GM20431 (cell line): ENCODE results near the gene NDUFC2.
"Not testable (repeated sequence)": the region's sequence is repeated elsewhere in the genome, so short reads cannot be mapped to it uniquely, and the experiment has no call there.

Source experiments
- in situ Hi-C: fragments of 300-500 bp; cut with MseI, MboI; formaldehyde crosslinking; loops from one replicate; pipeline ENCODE4 v1.15.0; 2020; ENCODE audit warnings: low sequenced_read_pairs; ENCODE audit not compliant: unreplicated experiment

Gene NDUFC2

GRCh38 chr11:78080818-78081495 lies 1.3 kb upstream of the NDUFC2 start:
- in situ Hi-C loops: no loop called here

DNA sequence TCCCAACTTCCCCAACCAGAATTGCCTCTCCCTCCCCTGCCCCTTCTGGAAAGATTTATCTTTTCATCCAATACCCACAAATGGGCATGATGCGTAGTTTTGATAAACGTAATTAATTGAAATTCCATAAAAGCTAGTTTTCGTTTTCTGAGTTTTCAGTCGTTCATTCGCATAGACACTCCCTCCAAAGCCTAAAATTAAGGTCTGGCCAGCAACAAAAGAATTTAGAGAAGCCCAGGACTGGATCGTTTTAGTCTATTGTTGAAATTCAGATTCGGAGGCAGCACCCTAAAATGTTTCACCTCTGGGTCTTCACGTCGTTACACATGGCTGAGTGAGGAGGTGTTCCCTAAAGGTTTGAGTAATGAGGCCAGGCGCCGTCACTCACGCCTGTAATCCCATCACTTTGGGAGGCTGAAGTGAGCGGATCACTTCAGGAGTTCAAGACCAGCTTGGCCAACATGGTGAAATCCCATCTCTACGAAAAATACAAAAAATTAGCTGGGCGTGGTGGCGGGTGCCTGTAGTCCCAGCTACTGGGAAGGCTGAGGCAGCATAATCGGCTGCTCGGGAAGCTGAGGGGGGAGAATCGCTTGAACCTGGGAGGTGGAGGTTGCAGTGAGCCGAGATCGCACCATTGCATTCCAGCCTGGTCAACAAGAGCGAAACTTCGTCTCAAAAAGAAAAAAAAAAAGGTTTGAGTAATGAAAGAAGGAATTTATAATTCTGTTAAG lies 589 bp upstream of the NDUFC2 start:
- in situ Hi-C loops: no loop called here

DNA sequence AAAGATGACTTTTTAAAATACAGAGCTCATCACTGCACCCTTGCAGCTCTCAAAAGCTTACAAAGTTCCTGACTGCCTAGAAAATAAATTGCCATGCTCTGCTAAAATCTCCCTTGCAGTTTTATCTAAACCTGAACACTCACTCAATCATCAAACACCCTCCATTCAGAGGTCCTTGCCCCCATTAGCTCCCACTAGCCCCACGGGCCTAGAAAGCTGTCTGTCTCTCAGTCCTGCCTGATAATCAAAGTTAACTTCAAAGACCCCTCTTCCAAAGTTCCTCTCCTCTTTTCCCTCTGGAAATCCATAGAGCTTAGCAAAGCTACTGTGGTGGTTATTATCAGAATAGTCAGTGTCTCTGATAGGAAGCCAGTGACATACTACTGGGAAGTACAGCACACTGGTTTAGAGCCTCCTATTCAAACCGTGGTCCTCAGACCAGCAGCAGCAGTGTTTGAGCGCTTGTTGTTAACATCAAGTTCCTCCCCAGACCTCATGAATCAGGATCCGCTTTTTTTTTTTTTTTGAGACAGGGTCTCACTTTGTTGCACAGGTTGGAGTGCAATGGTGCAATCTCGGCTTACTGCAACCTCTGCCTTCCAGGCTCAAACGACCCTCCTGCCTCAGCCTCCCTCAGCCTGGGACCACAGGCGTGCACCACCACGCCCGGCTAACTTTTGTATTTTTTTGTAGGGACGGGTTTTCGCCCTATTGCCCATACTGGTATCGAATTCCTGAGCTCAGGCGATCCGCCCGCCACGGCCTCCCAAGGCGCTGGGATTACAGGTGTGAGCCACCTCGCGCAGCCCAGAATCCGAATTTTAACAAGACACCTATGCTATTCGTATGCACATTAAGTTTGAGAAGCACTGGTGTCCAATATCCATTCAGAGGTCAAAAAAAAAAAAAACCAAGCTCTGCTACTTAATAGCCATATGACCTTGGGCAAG lies 1.2 kb downstream of the NDUFC2 start:
- in situ Hi-C loops: no loop called here

GRCh38 chr11:78077592-78077991 lies 2.1 kb downstream of the NDUFC2 start:
- in situ Hi-C loops: not testable (repeated sequence)

- in situ Hi-C loops: no loop called here
Measured at GRCh38 chr11:78076733-78077403, 2.8 kb downstream of the NDUFC2 start.

GRCh38 chr11:78074756-78075155 lies 4.9 kb downstream of the NDUFC2 start:
- in situ Hi-C loops: no loop called here

DNA sequence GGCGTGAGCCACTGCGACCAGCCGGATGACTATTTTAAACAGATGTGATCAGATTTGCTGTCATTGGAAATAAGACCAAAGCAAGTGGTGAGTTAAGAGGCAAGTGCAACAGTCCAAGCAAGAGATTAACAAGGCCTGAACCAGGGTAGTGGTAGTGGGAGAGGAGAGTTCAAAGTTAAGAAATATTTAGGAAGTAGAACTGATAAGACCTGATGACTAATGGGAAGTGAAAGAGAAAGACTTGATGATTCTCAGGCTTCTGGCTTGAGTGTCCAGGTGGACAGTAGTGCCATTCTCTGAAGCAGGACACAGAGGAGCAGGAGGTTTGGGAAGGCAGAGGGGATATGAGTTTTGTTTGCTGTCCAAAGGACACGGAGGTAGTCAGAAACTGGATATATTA lies 7.2 kb downstream of the NDUFC2 start:
- in situ Hi-C loops: no loop called here

- in situ Hi-C loops: no loop called here
Measured at GRCh38 chr11:78071717-78072116, 7.9 kb downstream of the NDUFC2 start.

DNA sequence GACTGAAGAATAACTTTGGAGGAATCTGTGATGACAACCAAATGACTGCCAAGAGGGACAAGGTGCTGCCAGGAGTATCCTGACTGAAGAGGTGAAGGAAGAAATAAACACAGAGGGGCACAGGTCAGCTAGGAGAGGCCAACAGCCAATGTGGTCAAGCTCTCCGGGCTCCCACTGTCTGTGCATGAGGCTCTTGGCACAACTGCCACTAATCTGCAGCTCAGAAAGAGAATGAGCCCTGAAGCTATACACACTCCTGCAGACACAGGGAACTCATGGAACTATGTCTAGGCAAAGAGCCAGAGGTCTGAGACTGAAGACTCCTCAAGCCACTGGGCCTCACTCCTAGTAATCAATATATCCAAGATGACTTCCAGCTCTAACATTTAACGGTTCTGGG lies 9.0 kb downstream of the NDUFC2 start:
- in situ Hi-C loops: no loop called here

DNA sequence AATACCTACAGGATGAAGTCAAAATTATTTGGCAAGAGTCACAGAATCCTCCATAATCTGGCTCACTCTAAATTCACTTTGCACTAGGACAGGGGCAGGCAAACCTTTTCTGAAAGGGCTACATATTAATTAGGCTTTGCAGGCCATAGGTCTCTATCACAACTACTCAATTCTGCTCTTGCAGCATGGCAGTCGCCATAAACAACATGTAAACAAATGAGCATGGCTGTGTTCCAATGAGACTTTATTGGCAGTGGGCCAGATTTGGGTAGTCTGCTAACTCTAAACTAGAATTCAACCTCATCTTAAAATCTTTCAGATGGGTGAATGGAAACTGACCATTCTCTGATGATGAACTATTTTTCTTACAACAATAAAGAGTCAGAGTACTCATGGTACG lies 10.2 kb downstream of the NDUFC2 start:
- in situ Hi-C loops: no loop called here

GRCh38 chr11:78067704-78068103 lies 12.0 kb downstream of the NDUFC2 start:
- in situ Hi-C loops: no loop called here

DNA sequence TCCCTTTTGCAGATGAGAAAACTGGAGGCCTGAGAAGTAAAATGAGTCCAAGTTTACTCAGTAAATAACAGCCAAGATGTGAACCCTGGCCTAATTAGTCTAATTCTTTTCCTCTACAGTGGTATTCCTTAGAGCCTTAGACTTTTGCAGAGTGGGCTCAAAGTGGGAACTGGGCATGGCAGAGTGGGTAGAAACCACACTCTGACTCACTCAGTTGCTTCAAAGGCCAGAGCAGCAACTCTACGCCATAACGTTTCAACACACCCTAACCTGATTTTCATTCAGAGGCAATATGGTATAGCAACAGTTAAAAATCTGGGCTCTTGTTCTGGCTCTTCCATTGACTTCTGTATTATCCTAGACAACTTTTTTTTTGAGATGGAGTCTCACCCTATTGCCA lies 13.2 kb downstream of the NDUFC2 start:
- in situ Hi-C loops: no loop called here

GRCh38 chr11:78065203-78065602 lies 14.5 kb downstream of the NDUFC2 start:
- in situ Hi-C loops: no loop called here

- in situ Hi-C loops: no loop called here
Measured at GRCh38 chr11:78063440-78064181, 16.1 kb downstream of the NDUFC2 start, which contains the start of gene THRSP. TSS of gene THRSP (plus strand) at chr11:78063861. CDS start at chr11:78063882, 21 bp downstream.

GRCh38 chr11:78062671-78063070 lies 17.0 kb downstream of the NDUFC2 start:
- in situ Hi-C loops: no loop called here

GRCh38 chr11:78061921-78062311 lies 17.7 kb downstream of the NDUFC2 start:
- in situ Hi-C loops: no loop called here

GRCh38 chr11:78061088-78061920 lies 18.4 kb downstream of the NDUFC2 start:
- in situ Hi-C loops: no loop called here

GRCh38 chr11:78060533-78060932 lies 19.1 kb downstream of the NDUFC2 start:
- in situ Hi-C loops: no loop called here
